Fibroblast of lung (primary cell): ENCODE data around the gene CDKN2B. TPM values are rescaled to one million over a fixed set of nuclear protein-coding genes. Genes with fewer than 3 reads are reported as not detected.
A peak's percentile ranks its signal among the peaks of the same experiment; 100 is the strongest.

ENCODE experiments used
- DNase-seq, 2 donors: peaks; one replicate each; pipeline versions ENCODE4 v3.0.0 to v3.0.0-alpha.2; 2010; ENCODE audit warnings: low read depth in 2 of 2
- H2AFZ ChIP-seq: 2 replicates; pipeline ENCODE4 v1.5.1; 2012; ENCODE audit warnings: low read length, control low read depth, inconsistent platforms
- H3K27ac ChIP-seq: 2 replicates; pipeline ENCODE4 v1.5.1; 2011; ENCODE audit warnings: low read length, control low read depth; ENCODE audit not compliant: insufficient read depth
- H3K27me3 ChIP-seq: 2 replicates; pipeline ENCODE4 v1.5.1; 2011; ENCODE audit warnings: mild to moderate bottlenecking, low read length; ENCODE audit not compliant: control insufficient read depth, insufficient read depth
- H3K36me3 ChIP-seq: 2 replicates; pipeline ENCODE4 v1.5.1; 2011; ENCODE audit warnings: low read length; ENCODE audit not compliant: control insufficient read depth, insufficient read depth
- H3K4me1 ChIP-seq: 2 replicates; pipeline ENCODE4 v1.5.1; 2011; ENCODE audit warnings: low read length; ENCODE audit not compliant: control insufficient read depth, insufficient read depth; ENCODE audit errors: extremely low read depth
- H3K4me2 ChIP-seq: 2 replicates; pipeline ENCODE4 v1.5.1; 2011; ENCODE audit warnings: low read length, control low read depth; ENCODE audit not compliant: insufficient read depth; ENCODE audit errors: extremely low read depth
- H3K4me3 ChIP-seq, 4 experiments: fragments of 200-600 bp in 1 of 4; sonication (generic) in 1 of 4; replicated peaks in 1 of 4; 2 replicates each; pipeline ENCODE4 v1.5.1; 2011 to 2016; ENCODE audit warnings: low read length in 4 of 4, low read depth in 3 of 4, mild to moderate bottlenecking in 3 of 4, control low read depth in 2 of 4, inconsistent platforms in 1 of 4, mixed read lengths in 1 of 4; ENCODE audit not compliant: insufficient read depth in 1 of 4; ENCODE audit errors: control extremely low read depth in 1 of 4
- H3K79me2 ChIP-seq: 2 replicates; pipeline ENCODE4 v1.5.1; 2012; ENCODE audit warnings: mild to moderate bottlenecking, low read length, inconsistent platforms; ENCODE audit not compliant: control insufficient read depth, insufficient read depth
- H3K9ac ChIP-seq: 2 replicates; pipeline ENCODE4 v1.5.1; 2011; ENCODE audit warnings: mild to moderate bottlenecking, low read length, control low read depth; ENCODE audit not compliant: insufficient read depth
- H3K9me3 ChIP-seq: 2 replicates; pipeline ENCODE4 v1.5.1; 2012; ENCODE audit warnings: low read depth, low read length; ENCODE audit not compliant: control insufficient read depth, insufficient read depth
- H4K20me1 ChIP-seq: 2 replicates; pipeline ENCODE4 v1.5.1; 2011; ENCODE audit warnings: low read length; ENCODE audit not compliant: control insufficient read depth, insufficient read depth; ENCODE audit errors: extremely low read depth
- CTCF ChIP-seq, 2 donors: IDR thresholded peaks in 1 of 2; conservative IDR thresholded peaks in 1 of 2; 1 replicate in 1 of 2; 2 replicates in 1 of 2; pipeline ENCODE4 v1.5.1; 2011 to 2012; ENCODE audit warnings: low read length in 2 of 2, control low read depth in 1 of 2, inconsistent platforms in 1 of 2, low read depth in 1 of 2, mild to moderate bottlenecking in 1 of 2
- EZH2 ChIP-seq: IDR thresholded peaks from 2 replicates; pipeline ENCODE4 v1.5.1; 2012; ENCODE audit warnings: low read length, control low read depth, mild to moderate bottlenecking; ENCODE audit errors: missing control alignments
- polyA plus RNA-seq, 2 donors: library from polyadenylated mRNA; depleted of rRNA in 1 of 2; stranded (reverse) in 1 of 2; unstranded in 1 of 2; fragments of >200 nt; gene quantifications; 2 replicates each; pipeline ENCODE4 v1.2.1, GENCODE V29; 2011 to 2012; ENCODE audit warnings: missing spikeins in 1 of 2
- total RNA-seq: library from RNA; depleted of rRNA; stranded (reverse); fragments of >200 nt; gene quantifications from 2 replicates; pipeline ENCODE4 v1.2.1, GENCODE V29; 2014

The CDKN2B gene
- total and polyA plus RNA-seq, 2 donors (not counting 1 experiment from before 2014, with no cell fraction given), result 22.6 to 44.9 TPM

GRCh38 chr9:22026696-22027095, 17.6 kb upstream of the CDKN2B start:
- Histone ChIP-seq H3K79me2 (no peaks in the 10 kb centered on the region), H3K27me3 (no peaks in the 10 kb centered on the region), H3K9ac (no peak overlapping the region), H3K4me1 (no peaks in the 10 kb centered on the region), H4K20me1 (no peaks in the 10 kb centered on the region), H3K36me3 (no peaks in the 10 kb centered on the region), H3K4me3 (no peak overlapping the region), H3K27ac (no peak overlapping the region), H2AFZ (no peak overlapping the region), H3K9me3 (no peaks in the 10 kb centered on the region), H3K4me2 (no peak overlapping the region)
- TF ChIP-seq CTCF (conservative IDR thresholded peaks at IDR 0.05 in 1 of 2, IDR thresholded peaks at IDR 0.05 in 1 of 2; ENCODE audit: low read depth in 1 of 2, low read length in 2 of 2) (no peak), EZH2 (no peak)
- DNase-seq, result no peak

- H3K36me3 ChIP-seq, result no peaks in the 10 kb centered on the region
- H3K9ac ChIP-seq, result no peak overlapping the region
- no peaks in the 10 kb centered on the region for H3K4me1 ChIP-seq
- no peak overlapping the region for H2AFZ ChIP-seq
- no peaks in the 10 kb centered on the region for H4K20me1 ChIP-seq
- H3K4me2 ChIP-seq, result no peak overlapping the region
- H3K79me2 ChIP-seq, result no peaks in the 10 kb centered on the region
- H3K27me3 ChIP-seq, result no peaks in the 10 kb centered on the region
- TF ChIP-seq CTCF (conservative IDR thresholded peaks at IDR 0.05 in 1 of 2, IDR thresholded peaks at IDR 0.05 in 1 of 2; ENCODE audit: low read depth in 1 of 2, low read length in 2 of 2) (no peak), EZH2 (no peak)
- no peak for DNase-seq
- H3K27ac ChIP-seq, result no peak overlapping the region
- H3K4me3 ChIP-seq, result no peak overlapping the region
- no peaks in the 10 kb centered on the region for H3K9me3 ChIP-seq
These were observed 13.3 kb upstream of the CDKN2B start for GRCh38 chr9:22022396-22022795.

DNA sequence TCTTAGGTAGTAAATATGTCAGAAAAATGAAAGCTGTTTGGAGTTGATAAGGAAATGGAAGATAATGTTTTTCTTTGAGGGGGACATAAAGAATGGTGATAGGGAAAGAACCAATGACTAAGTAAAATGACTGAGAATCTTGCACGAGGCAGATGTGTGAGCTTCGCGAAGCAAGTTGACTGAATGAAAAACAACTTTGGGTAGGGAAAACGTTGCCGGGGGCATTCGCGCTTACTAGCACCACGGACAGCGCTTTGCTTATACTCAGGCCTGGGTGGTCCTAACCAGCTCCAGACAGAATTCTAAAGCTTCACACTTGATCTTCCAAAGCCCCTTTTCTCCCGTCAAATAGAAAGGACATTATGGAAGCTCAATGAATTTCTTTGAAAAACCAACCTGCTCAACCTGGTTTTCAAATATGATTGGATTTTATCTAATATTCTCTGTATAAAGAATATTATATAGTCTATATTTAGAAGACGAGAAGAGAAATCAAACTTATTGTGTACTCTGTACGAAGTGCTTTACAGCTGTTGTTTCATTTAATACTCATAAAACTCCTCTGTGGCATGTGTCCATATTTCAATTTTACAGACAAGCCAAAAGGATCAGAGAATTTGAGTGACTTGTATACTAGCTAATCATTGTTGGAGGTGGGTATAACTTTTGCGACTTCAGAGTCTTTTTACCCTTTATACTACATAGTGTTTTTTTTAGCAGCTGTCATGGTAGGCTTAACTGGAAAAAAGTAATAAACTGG, 1.9 kb upstream of the CDKN2B start:
- Histone ChIP-seq H3K9ac (no peak overlapping the region), H4K20me1 (no peaks in the 10 kb centered on the region), H3K4me3 (no peak overlapping the region), H3K4me1 (peaks cover 3% of the 10 kb centered on the region), H2AFZ (no peak overlapping the region), H3K79me2 (peaks cover 16% of the 10 kb centered on the region), H3K36me3 (no peaks in the 10 kb centered on the region), H3K27ac (no peak overlapping the region), H3K9me3 (no peaks in the 10 kb centered on the region), H3K27me3 (no peaks in the 10 kb centered on the region), H3K4me2 (no peak overlapping the region)
- DNase-seq, result peak in 1 of 2 donors; percentile 55
- TF ChIP-seq EZH2, result no peak
- no peak for TF ChIP-seq CTCF (conservative IDR thresholded peaks at IDR 0.05 in 1 of 2, IDR thresholded peaks at IDR 0.05 in 1 of 2; ENCODE audit: low read depth in 1 of 2, low read length in 2 of 2)
